HG03095 (cell line): ENCODE results near the gene DISC1.
"Not testable (repeated sequence)": the region's sequence is repeated elsewhere in the genome, so short reads cannot be mapped to it uniquely, and the experiment has no call there.

Experiments
- ATAC-seq: cut with Tn5 transposase; IDR thresholded peaks from one replicate; pipeline ENCODE4 v1.9.1; 2021; ENCODE audit warnings: moderate library complexity; ENCODE audit not compliant: unreplicated experiment

Gene DISC1

DNA sequence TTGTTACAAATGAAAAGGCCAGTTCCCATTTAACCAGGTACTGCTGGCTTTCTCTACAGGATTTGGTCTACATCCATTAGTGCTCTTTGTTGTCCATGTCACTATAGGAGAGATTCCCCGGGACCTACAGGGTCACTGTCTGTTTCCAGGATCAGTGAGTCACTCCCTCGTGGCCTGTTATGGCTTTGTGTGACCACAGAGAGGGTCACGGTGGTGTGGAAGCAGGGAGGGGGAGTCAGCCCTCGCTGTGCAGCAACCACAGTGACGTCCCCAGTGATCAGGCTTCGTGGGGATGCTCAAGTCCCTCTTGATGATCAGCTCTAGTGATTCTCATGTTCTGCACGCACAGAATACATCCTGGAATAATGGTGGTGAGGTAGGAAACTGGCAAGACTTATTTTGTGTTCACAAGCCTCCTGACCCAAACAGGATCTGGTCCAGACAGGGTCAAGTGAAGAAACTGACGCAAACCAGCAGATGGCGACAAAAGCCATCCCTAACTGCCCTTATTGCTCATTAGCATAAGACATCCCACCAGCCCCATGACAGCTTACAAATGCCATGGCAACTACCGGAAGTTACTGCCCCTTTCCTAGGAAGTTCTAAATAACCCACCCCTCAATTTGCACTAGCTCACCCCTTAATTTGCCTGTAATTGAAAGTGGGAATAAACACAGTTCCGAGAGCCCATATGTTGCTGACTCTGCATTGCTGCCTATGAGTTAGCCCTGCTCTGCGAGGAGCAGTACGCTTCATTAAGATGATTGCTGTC is 98.5 kb downstream of the DISC1 start:
- peak; percentile 63 for ATAC-seq

DNA sequence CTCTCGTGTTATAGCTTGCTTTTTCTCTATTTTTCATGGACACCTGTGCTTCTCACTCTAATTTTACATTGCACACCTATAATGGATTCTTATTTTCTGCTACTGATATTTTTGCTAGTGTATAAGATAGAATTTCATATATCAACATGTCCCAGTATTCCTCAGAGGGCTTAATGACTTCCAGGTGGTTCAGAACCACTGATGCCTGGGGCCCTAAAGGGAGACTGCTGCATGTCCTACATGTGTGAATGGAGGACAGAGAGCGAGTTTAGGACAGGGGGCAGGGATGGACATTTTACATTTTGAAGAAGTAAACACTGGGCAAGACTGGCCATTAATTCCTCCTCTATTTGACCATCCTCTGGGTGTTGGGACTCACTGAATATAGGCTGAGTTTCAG is 100.6 kb downstream of the DISC1 start:
- ATAC-seq: no peak

DNA sequence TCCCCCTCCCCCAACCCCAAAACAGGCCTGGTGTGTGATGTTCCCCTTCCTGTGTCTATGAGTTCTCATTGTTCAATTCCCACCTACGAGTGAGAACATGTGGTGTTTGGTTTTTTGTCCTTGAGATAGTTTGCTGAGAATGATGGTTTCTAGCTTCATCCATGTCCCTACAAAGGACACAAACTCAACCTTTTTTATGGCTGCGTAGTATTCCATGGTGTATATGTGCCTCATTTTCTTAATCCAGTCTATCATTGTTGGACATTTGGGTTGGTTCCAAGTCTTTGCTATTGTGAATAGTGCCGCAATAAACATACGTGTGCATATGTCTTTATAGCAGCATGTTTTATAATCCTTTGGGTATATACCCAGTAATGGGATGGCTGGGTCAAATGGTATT is 102.4 kb downstream of the DISC1 start:
- ATAC-seq: not testable (repeated sequence)

DNA sequence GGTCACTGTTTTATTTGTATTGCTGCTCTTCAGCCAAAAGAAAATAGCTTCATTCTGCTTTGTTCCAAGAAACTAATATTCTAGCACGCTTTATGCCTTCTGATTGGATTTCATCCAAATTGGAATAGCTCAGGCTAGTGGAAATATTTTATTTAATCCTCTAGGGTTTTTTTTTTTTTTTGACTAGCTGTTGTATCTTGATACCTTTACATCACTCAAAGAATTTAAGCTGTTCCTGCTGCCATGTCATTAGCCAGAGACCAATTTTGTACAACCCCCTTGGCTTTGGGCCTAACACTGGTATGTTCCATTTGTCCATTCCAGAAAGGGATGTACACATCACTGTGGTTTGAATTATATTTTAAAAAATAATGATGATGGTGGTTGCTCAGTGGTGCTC is 103.0 kb downstream of the DISC1 start:
- ATAC-seq: no peak

DNA sequence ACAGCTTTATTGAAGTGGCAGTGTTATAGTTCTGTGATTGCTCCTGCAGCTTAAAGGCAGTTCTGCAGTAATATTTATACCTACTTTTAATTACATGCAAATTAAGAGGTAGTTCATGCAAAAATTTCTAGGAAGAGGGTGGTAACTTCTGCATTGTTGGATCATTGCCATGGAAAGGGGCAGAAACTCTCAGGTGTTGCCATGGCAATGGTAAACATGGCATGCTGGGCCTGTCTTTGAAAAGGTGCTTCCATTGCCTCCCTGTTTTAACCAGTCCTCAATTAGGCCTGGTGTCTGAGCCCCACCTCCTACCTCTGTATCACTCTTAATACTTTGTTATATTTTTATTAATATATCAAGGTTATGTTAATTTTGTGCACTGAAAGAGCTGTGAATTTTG is 104.7 kb downstream of the DISC1 start:
- ATAC-seq: no peak

DNA sequence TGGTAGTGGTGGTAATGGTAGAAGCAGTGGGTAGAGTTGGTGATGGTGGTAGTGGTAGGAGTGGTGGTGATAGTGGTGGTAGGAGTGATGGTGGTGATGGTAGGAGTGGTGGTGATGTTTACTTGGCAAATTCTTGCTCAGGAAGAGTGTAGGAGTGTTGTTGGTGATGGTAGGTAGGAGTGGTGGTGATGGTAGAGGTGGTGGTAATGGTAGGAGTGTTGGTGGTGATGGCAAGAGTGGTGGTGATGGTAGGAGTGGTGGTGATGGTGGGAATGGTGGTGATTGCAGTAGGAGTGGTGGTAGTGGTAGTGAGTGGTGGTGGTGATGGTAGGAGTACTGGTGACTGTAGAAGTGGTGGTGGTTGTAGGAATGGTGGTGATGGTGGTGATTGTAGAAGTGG is 106.5 kb downstream of the DISC1 start:
- ATAC-seq: no peak

DNA sequence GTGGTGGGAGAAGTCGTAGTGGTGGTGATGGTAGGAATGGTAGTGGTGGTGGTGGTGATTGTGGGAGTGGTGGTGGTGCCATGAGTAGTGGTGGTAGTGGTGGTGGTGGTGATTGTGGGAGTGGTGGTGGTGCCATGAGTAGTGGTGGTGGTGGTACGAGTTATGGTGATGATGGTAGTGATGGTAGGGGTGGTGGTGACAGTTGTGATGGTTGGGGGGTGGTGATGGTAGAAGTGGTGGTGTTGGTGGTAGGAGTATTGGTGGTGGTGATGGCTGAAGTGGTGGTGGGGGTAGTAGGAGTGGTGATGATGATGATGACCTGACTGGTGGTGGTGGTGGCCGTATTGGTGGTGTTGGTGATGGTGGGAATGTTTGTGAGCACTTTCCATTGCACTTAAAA is 107.1 kb downstream of the DISC1 start:
- no peak for ATAC-seq

DNA sequence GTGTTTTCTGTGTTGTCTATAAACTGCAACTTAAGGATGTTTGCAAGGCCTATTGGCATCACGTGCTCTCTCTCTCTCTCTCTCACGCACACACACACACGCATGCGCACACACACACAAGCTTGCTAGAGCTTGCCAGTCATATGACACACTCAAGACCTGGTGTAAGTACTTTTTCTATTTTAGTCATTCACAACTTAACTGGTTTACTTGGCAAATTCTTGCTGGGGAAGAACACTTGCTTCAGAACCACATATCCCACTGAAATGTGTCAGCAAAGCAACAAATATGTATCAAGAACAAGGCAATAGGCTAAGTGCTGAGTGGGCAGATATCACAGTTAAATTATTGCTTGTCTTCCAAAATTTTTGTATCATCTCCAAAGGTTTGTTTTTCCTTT is 107.8 kb downstream of the DISC1 start:
- ATAC-seq: no peak

DNA sequence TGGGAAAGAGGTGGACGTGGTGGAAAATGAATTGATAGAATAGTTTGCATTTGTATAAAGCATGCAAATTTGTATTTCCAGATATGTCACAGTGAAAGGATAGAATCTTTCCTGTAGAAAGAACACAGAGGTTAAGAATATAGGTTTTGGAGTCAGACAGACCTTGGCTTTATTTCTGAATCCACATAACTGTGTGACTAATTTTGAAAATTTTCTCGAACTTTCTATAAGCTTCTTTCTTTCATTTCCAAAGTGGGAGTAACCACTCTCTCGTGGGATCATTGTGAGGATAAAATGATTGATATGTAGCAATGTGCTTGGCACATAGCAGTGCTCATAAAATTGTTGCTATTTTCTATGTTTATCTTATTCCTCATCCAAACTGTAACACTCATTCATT is 108.8 kb downstream of the DISC1 start:
- ATAC-seq: no peak

DNA sequence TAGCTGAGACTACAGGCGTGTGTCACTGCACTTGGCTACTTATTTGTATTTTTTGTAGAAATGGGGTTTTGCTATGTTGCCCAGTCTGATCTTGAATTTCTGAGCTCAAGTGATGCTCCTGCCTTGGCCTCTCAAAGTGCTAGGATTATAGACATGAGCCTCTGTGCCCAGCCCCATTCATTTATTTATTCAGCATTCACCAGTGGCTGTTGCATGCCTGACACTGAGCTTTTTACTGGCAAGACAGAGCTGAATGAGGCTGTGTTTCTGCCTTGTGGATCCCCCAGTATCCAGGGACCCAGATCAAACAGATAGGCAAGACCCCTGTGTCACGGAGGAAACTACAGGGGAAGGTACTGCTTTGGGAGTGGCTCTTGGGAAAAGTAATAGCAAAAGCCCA is 109.4 kb downstream of the DISC1 start:
- ATAC-seq: no peak

DNA sequence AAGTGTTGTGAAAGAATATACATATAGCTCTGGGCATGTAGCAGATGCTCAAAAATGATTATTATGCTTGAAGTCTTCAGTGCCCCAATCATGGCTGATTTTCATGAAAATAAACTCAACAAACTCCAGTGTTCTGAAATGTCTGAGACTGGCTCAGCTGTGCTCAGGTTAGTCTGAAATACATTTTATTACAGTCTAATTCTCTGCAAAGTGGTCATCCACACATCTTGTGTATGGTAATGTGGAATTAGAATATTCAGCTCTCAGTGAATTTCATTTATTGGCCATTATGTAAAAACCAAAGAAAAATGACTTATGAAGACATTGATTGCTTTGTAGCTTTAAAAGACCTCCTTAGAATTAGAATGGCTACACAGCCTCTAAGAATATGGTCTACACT is 109.9 kb downstream of the DISC1 start:
- no peak for ATAC-seq

DNA sequence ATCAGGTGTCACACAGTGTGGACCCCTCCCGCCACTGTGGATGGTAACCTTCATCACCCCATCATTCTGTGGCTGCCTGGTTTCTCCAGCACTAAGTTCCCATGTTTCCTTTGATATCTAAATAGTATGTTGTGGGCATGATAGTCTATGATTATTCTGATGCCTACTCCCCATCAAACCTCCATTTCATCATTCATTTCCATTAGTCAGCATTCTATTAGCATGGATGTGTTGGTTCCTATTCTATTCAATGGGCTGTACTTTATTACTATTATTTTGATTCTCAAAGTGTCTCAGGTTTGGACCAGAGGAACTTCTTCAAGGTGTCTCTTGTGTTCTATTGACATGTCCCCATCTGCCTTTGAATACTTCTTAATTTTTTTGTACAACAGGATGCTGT is 112.0 kb downstream of the DISC1 start:
- ATAC-seq: no peak

DNA sequence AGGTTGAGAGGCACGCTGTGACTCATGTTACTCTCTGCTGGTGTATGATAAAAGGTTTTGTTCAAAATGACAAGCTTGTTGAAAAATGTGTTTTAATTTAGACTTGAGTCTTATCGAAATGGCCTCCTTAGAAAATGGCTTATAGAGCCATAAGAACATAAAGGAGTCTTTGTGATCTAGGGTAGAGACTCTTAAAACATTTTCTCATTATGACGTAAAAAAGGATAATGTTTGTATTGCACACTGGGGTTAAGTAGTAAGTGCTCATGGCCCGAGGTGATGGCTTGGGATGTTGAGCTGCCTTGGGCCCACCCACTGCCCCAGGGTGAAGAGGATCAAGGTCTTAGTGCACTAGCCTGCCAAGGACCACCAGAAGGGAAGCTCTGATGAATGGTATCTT is 117.4 kb downstream of the DISC1 start:
- no peak for ATAC-seq

DNA sequence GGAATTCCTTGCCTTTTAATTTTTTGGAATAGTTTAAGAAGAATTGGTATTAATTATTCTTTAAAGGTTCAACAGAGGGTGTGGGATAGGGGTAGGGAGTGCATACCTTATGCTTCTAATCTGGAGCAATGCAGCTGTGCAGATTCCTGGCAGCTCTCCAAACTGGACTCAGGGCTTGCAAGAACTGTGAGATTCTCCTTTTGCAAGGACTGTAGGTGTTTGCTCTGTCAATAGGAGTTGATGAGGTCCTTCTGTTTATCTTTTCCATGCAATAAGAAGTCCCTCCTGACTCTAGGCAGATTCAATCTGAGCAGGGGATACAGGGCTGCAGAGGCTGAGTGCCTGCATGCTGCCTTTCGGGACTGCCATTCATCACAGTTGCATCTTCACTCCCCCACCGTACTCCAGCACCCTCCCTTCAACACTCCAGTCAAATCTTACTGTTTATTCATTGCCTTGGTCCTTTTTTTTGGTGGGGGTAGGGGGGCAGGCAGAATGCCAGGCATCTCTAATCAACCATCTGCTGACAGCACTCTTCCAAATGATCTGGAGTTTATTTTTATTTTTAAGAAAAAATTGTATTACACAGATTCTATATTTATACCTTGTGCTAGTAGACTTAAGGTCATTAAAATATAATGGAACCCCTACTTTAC is 122.3 kb downstream of the DISC1 start:
- no peak for ATAC-seq

DNA sequence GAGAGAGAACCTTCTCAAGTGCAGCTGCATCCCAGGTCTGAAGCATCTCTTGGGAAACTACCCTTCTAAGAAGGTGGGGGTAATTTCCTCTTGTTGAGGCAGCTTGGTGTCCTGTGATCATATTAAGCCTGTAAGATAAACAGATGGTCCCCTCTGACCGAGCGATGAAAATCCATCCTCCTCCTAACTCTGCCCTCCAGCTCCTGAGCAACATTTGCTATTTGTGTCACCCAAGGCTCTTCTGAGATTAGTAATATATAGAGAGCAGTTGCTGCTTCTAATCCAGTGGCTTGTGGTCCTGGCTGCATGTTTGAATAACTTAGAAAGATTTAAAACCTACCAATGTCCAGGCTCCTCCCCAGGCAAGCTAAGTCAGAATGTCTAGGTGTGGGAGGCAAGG is 123.7 kb downstream of the DISC1 start:
- ATAC-seq: no peak

DNA sequence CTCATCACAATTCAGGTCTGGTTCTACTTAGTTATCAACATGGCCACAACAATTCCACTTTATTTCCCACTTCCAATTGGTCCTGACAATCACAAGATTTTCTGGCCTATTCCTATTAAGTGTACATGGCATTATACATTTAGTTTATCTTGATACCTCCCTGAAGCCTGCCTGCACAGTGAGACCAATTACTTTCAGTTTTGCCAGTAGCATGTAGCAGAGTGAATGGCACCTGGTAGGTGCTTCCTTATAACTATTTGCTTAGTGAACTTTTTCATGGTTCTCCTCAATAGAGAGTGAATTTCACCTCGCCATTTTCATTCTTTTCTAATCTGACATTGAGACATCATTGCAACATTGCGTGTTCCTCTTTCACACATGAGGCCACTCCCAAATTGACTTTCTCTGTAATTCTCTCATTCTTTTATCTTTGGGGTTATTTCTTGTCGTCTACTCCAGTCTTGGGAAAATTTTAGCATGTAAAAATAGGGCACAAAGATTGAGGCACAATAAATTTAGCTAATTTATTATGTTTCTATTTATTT is 124.3 kb downstream of the DISC1 start:
- no peak for ATAC-seq

DNA sequence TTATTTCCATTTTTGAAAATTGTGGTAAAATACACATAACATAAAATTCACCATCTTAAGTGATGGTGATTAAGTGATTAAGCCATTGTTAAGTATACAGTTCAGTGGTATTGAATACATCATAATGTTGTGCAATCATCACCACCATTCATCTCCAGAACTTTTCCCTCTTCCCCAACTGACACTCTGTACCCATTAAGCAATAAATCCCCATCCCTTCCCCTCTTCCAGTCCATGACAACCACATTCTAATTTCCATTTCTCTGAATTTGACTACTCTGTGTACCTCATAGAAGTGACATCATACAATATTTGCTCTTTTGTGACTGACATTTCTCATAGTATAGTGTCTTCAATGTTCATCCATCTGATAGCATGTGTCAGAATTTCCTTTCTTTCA is 124.8 kb downstream of the DISC1 start:
- no peak for ATAC-seq

DNA sequence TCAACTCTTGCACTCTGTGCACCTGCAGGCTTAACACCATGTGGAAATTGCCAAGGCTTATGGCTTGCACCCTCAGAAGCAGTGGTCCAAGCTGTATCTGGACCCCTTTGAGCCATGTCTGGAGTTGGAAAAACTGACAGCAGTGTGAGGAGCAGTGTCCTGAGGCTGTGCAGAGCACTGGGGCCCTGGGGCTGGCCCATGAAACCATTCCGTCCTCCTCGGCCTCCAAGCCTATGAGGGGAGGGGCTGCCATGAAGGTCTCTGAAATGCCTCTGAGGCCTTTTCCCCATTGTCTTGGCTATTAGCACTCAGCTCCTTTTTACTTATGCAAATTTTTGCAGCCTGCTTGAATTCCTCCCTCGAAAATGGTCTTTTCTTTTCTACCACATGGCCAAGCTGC is 126.7 kb downstream of the DISC1 start:
- ATAC-seq: no peak

DNA sequence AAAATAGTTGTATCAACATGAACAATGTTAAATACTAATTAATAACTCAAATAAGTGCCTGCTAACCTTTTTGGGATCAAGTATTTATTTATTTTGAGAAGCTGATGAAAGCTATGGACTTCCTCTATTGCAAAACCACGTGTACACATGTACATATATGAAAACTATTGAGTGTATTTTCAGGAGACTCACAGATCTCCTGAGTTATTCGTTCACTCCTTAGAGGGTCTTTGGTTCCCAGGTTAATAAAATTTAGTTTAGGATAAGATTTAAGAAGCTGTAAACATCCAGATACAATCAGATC is 130.5 kb downstream of the DISC1 start:
- peak; percentile 26 for ATAC-seq

DNA sequence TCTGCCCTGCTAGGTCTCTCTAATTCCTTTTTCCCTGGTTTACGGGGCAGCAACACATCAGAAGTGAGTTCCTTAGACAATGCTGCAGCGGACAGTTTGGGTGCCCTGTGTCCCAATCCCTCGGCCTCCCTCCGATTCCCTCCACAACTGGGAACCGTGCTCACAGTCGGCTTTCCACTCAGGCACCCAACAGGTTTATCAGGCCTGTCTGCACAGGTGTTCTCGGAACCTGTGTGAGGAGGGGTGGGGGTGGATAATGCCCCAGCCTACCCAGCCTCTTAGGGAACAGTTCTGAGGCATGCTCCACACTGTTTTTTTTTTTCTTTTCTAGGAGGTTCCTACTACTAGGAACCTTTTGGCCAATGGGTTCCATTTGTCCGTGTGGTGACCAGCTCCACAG is 131.2 kb downstream of the DISC1 start:
- no peak for ATAC-seq

DNA sequence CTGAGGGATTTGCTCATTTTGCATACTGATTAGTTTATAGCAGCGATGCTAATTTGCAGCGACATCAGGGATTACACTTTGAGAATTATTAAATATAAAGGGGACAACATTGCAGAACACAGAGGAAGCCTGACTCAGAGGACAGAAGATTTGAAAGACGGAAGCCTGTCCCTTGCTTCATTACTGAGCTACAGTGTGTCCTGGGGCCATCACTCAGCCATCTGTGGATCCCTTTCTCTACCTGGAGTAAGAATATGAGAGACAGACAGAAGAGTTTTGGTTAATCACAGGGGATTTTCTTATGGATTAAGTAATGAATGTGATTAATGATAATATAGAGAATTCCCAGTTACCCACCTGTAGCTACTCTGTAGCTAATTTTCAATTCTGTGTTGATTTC is 134.7 kb downstream of the DISC1 start:
- ATAC-seq: no peak

DNA sequence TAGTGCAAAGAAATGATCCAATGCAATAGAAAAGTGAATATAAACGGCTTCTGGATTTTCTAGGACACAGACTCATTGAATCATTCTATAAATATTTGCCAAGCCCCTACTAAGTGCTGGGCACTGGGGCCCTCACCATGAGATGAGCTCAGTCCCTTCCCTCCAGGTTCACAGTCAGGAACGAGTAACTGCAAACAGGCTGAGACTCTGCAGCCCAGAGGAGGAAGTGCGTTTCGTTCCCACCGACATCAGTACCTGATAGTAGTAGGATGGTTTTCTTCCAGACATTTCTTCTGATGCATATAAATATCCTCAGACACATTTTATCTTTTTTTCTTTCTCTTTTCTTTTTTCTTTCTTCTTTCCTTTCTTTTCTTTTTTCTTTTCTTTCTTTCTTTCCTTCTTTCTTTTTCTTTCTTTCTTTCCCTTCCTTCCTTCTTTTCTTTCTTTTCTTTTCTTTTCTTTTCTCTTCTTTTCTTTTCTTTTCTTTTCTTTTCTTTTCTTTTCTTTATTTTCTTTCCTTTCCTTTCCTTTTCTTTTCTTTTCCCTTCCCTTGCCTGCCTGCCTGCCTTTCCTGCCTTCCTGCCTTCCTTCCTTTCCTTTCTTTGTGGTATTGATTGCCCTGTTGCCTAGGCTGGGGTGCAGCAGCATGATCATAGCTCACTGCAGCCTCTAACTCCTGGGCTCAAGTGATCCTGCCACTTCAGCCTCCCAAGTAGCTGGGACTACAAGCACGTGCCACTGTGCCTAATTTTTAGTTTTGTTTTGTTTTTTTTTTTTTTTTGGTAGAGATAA is 135.4 kb downstream of the DISC1 start:
- ATAC-seq: no peak
